ENCODE results near the gene CCDC63.

CCDC63 gene

DNA sequence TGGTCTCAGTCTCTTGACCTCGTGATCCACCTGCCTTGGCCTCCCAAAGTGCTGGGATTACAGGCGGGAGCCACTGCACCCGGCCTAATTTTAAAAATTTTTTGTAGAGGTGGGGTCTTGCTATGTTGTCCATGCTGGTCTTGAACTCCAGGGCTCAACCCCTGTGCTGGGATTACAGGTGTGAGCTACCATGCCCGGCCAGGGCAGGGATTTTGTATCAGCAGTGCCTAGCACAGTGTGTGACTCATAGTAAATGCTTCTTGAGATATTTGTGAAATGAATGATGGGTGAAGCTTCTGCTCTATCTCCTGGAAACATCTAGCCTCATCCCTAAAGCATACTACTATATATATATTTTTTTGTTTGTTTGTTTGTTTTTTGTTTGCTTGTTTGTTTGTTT is 36.5 kb downstream of the CCDC63 start:
- TF ChIP-seq, protein P1, sequence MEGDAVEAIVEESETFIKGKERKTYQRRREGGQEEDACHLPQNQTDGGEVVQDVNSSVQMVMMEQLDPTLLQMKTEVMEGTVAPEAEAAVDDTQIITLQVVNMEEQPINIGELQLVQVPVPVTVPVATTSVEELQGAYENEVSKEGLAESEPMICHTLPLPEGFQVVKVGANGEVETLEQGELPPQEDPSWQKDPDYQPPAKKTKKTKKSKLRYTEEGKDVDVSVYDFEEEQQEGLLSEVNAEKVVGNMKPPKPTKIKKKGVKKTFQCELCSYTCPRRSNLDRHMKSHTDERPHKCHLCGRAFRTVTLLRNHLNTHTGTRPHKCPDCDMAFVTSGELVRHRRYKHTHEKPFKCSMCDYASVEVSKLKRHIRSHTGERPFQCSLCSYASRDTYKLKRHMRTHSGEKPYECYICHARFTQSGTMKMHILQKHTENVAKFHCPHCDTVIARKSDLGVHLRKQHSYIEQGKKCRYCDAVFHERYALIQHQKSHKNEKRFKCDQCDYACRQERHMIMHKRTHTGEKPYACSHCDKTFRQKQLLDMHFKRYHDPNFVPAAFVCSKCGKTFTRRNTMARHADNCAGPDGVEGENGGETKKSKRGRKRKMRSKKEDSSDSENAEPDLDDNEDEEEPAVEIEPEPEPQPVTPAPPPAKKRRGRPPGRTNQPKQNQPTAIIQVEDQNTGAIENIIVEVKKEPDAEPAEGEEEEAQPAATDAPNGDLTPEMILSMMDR (IDR thresholded peaks at IDR 0.05; ENCODE audit: borderline replicate concordance, control extremely low read depth, extremely low read depth, insufficient read depth, missing control alignments), result no peak
- in situ Hi-C loops (cut with MboI; ENCODE audit: low sequenced_read_pairs, unreplicated experiment), result loop anchor here (10.0 kb wide), 1 partner anchor 278 kb away; no protein-coding TSS in a partner anchor
- no peak for DNase-seq (ENCODE audit: low spot score)

DNA sequence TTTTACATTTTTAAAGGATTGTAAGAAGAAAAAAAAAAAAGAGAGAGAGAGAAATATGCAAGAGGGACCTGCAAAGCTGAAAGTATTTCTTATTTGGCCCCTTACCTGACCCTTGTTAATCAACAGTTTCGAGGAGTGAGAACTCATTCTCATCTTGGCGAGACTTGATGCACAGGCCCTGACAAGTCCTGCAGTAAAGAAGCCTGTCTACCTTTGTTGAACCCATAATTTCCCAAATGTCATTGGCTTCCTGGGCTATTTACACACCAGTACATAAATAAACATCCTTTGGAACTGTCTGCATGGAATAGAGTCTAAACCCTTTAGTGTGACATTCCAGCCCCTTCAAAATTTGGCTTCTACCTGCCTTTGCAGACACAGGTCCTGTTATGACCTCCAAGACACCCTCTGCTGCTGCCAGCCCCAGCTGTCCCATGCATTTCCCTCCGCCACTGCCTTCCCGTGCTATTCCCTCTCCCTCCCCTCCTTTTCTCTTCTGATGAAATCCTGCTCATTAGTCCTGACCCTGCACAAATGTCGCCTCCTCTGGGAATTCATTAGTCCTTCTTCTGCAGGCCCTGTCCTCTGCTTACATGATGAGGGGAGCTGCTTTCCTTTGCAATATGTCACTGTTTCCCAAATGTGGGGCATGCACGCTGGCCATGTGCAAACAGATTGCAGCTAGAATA is 38.5 kb downstream of the CCDC63 start:
- TF ChIP-seq, protein P1 (IDR thresholded peaks at IDR 0.05; ENCODE audit: borderline replicate concordance, control extremely low read depth, extremely low read depth, insufficient read depth, missing control alignments), result no peak
- in situ Hi-C loops (cut with MboI; ENCODE audit: low sequenced_read_pairs, unreplicated experiment), result loop anchor here (10.0 kb wide), 1 partner anchor 280 kb away; no protein-coding TSS in a partner anchor
- no peak for DNase-seq (ENCODE audit: low spot score)

DNA sequence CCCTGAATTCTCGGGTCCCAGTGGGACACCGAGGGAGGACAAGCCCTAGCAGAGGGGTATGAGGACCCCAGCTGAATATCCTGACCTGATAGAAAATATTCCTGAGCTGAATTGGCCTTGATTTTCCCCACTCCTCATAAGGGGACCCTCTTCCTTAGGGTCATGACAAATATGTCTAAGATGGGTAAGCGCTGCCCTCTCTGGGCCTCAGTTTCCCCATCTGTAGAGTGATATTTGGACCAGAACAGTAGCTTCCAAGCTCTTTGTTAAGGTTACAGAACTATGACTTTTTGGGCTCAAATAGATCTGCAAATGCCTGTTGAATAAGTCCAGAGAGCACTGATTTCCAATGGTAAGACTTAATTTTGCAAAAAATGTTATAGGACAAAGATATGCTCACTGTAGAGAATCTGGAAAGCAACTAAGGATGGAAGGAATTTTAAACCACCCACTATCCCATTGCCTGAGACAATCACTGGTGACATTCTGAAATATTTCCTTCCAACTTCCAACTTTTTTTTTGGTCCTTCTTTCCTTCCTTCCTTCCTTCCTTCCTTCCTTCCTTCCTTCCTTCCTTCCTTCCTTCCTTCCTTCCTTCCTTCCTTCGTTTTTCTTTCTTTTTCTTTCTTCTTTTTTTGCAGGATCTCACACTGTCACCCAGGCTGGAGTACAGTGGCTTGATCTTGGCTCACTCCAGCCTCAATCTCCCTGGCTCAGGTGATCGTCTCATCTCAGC is 41.6 kb downstream of the CCDC63 start:
- no peak for DNase-seq (ENCODE audit: low spot score)
- in situ Hi-C loops (cut with MboI; ENCODE audit: low sequenced_read_pairs, unreplicated experiment), result loop anchor here (10.0 kb wide), 1 partner anchor 284 kb away; no protein-coding TSS in a partner anchor
- TF ChIP-seq, protein P1 (IDR thresholded peaks at IDR 0.05; ENCODE audit: borderline replicate concordance, control extremely low read depth, extremely low read depth, insufficient read depth, missing control alignments), result no peak

DNA sequence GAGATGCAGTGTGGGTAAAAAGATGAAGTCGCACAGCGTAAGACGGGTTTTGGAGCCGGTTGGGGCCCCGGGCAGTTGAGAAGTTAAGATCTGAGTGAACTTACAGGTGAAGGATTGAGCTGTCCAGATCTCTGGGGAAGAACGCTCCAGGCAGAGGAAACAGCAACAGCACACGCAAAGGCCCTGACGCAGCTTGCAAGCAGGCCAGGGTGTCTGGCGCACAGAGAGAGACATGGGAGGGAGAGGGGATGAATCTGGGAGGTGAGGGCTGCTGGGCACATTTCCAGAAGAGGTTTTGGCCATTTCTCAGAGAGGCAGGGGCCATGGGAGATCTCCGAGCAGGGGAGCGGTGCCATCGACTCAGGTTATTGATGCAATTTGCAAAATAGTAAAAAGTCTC is 42.6 kb downstream of the CCDC63 start:
- TF ChIP-seq, protein P1 (IDR thresholded peaks at IDR 0.05; ENCODE audit: borderline replicate concordance, control extremely low read depth, extremely low read depth, insufficient read depth, missing control alignments), result no peak
- no peak for DNase-seq (ENCODE audit: low spot score)
- in situ Hi-C loops (cut with MboI; ENCODE audit: low sequenced_read_pairs, unreplicated experiment), result loop anchor here (10.0 kb wide), 1 partner anchor 285 kb away; no protein-coding TSS in a partner anchor

DNA sequence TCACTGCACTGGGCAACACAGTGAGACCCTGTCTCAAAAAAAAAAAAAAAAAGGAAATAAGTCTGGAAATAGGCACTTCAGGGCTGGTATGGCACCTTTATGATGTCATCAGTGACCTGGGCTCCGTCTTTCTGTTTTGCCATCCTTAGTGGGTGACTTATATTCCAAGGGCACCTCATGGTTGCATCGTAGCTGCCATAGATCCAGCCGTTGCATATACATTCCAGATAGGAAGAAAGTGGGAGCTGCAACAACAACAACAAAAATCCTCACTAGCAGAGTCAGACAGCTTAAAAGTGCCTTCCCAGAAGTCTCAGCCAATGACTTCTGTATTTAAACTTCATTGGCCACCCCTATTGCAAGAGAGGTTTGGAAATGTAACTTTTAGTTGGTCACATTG is 47.2 kb downstream of the CCDC63 start:
- TF ChIP-seq, protein P1 (IDR thresholded peaks at IDR 0.05; ENCODE audit: borderline replicate concordance, control extremely low read depth, extremely low read depth, insufficient read depth, missing control alignments), result no peak
- in situ Hi-C loops (cut with MboI; ENCODE audit: low sequenced_read_pairs, unreplicated experiment), result no loop called here
- no peak for DNase-seq (ENCODE audit: low spot score)

DNA sequence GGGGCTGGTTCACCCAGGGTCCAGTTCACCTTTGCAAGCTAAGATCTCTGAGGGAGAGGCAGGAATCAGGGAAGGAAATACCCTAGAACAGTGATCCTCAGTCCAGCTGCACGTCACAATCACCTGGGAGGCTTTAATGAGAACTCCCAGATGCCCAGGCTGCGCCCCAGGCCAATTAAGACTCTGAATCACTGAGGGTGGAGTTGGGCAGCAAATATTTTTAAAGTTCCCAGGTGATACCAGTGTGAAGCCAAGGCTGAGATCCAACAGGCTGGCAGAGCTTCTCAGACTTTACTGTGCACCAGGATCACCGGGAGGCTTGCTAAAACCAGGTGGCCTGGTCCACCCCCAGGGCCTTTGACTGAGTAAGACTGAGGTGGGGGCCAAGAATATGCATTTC is 49.8 kb downstream of the CCDC63 start:
- no peak for DNase-seq (ENCODE audit: low spot score)
- in situ Hi-C loops (cut with MboI; ENCODE audit: low sequenced_read_pairs, unreplicated experiment), result no loop called here
- TF ChIP-seq, protein P1 (IDR thresholded peaks at IDR 0.05; ENCODE audit: borderline replicate concordance, control extremely low read depth, extremely low read depth, insufficient read depth, missing control alignments), result no peak
